ENCODE measurements around the gene EXTL1.

The EXTL1 gene

DNA sequence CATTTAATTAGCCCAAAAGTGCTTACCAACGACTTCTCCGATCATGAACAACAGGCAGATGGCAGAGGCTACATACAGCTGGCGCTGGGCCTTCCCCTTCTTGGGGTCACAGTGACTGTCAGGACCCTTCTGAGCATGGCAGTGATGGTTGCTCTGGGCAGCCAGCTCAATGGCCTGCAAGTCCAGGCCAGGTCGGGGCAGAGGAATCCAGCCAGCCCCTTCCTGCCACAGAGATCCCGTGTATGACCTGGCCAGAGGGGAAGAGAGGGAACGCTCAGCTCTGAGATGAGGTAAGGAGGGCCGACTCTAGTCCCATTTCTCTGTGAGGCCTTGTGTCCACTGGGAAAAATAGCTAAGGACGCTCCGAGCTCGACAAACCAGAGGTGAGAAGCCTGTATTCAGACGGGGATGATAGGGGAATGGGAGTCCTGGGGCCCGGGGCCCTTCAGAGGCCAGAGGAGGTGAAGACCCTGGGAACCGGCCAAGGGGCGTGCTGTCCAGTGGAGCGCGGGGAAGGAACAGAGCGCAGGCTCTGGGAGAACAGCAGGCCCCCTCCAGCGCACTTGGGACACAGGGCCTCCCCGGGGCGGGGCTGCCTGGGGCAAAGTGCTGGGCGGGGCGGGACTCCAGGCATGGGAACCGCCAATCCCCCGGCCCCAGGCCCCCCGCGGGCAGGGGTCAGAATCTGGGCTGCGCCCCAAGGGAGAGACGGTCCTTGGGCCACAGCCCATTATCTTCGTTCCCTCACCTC lies 23.6 kb downstream of the EXTL1 start:
- DNase-seq: no peak

DNA sequence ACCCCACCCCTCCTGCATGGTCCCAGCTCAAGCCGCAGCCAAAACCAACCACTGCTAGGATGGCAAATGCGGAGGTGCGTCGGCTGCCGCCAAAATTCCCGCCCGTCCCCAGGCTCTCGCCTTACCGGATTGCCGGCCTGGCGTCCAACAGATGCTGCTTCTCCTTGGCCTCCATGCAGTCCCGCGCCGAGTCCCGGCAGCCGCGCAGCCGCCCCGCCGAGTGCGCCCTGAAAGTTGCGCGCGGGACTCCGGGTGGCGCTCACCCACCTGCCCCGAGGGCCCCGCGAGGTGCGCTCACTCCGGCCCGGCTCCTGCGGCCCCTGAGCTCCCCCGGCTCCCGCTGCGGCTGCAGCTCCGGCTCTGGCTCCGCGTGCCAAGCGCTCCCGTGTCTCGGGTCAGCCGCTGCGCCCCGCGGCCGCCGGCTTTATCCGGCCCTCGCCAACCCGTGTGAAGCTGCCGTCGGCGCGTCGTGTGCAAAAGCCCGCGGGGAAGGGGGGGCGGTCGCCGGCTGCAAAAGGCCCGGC lies 24.2 kb downstream of the EXTL1 start, which contains the start of gene SLC30A2:
Gene SLC30A2 (minus strand): TSS at position 397 of the 524 bp plus-strand sequence. CDS start 222 bp downstream, at position 175.
- DNase-seq: no peak

DNA sequence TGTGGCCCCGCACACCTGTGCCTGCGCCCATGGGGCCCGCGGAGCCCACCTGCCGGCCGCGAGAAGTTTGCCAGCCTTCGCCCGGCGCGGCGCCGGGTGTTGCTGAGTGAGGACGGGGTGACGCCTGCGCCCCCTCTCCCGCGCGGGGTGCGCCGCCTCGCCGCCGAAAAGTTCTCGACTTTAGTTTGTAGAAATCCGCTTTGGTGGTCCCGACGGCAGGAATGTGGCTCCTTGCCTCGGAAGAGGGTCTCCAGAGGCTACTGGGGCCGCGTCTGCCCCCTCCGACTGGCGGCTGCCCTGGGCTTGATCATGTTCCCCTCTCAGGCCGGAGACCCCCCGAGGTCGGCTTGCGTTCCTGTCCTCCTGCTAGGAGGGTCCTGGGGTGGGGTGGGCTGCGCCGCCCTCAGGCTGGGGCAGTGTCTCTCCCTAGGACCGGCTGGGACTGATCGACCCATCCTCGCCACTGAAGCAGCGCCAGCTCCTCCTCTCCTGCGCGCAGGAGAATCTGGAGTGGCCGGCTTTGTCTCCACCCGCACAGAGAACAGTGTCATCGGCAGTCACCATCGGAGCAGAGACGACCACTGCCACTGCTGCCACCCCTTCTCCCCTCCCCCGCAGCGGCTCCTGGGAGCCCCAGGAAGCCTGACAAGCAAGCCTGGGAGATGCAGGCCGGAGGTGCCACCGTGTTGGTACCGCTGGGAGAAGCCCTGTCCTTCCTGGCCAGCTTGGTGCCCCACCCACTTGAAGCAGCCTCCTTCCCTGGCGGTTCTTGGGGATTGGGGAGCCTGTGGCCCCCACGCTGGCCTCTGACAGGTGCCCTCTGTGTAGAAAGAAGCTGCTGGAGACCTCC lies 24.9 kb downstream of the EXTL1 start:
- no peak for DNase-seq

DNA sequence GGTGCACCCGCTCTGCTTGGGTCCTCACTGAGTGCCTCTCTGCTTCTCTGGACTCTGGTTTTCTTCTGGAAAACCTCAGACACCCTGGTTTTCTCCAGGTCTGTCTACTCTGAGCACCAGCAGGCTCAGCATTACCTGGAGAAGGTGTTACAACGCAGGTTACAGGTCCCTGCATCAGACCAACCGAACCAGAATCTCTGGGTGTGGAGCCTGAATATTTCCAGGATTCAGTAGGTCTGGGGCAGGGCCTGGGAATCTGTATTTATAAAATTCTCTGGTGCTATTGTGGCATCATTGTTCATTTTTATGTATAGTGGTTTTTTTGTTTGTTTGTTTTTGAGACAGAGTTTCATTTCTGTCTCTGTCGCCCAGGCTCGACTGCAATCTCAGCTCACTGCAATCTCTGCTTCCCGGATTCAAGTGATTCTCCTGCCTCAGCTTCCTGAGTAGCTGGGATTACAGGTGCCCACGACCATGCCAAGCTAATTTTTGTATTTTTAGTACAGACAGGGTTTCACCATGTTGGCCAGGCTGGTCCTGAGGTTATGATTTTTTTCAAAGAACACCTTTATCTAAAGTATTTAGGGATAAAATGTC lies 25.8 kb downstream of the EXTL1 start:
- no peak for DNase-seq

DNA sequence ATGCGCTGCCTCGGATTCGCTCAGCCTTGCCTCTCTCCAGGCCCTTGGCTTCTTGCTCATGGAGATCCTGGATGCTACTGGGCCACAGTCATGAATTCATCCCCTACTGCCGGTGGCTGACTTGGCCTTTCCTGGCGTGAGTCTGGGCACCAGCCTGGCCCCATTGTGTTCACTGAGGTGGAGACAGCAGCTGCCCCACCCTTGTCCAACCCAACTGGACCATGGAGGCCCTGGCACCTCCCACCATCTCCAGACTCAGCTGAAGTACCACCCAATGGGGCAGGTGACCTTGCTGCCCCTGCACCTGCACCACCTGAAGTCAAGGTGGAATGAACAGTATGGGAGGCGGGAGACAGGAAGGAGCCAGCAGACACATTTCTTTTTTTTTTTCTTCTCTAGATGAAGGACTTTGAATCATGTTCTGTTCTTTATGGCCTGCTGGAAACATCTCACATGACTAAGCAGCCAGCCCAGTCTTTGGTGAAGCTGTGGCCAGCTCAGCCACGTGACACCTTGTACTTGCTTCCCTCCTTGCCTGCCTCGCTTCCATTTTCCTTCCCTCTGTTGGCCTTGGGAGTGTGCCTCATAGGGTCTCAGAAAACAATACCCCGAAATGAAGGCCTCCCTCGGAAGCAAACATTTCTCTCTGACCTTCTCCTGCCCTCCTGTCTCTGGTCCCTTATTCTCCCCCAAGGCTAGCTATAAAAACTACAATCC lies 28.1 kb downstream of the EXTL1 start:
- DNase-seq: no peak

DNA sequence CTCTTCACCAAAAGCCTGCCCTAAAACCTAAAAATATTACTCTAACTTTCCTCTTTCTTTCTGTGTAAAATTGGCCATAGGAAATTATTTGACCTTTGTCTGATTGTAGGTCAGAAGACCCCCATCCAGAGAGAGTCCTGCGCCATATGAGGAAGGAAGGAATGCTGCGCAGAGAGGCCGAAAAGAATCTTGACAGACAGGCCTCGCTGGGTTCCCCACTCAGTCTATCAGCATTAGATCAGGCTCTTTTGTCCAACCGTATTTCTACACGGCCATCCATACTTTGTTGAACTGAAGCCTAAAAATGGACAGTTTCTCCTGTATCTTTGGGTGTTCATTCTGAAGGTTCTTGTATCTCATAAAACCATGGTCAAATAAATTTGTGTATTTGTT lies 28.7 kb downstream of the EXTL1 start:
- DNase-seq: no peak

DNA sequence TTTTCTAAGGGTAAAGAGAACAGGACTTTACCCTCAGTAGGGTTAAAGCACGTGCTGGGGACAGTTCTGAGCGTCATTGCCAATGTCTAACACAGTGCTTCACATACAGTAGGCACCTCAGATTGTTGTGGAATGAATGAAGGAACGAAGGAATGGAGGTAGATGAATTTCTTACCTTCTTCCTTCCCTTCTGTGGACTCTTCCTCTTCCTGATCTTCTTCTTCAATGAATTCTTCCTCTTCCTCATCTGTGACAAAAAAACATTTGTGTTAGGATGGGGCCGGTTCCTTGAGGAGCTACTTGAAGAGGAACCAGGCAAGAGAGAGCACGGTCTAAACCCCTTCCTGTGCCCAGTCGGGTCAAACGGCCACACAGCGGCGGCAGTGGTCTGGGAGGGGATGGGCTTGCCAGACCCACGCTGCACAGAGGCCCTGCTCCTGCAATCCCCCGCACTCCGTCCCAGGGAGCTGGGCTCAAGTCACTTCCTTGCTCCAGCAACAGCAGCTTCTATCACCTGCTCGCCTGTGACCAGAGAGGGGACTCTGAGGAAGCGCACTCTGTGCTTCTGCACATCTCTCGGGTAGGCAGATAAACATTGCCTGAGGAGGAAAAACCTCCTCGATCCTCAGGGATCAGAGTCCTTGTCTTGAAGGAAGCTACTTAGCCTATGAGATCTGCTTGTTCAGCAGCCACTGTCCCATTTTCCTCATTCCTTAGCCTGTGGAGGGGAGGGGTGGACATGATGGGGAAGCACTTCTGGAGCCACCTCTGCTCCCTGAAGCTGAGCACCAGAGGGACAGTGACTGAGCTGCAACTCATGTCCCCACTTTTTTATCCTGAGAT lies 32.4 kb downstream of the EXTL1 start:
- no peak for DNase-seq

DNA sequence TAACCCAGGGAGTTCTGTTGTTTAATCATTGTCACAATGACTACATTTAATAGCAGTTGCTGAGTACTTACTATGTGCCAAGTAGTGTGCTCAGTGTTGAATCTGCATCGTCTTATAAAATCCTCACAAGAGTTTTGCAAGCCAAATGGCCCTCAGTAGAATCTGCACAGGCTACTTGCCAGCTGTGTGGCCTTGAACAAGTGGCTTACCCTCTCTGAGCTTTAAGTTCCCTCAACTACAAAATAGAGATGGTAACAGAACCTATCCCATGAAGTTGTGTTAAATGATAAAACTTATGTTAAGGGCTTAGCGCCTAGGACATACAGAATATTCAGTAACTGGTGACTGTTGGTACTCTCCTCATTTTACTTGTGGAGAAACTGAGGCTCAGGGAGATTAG lies 33.5 kb downstream of the EXTL1 start:
- no peak for DNase-seq

DNA sequence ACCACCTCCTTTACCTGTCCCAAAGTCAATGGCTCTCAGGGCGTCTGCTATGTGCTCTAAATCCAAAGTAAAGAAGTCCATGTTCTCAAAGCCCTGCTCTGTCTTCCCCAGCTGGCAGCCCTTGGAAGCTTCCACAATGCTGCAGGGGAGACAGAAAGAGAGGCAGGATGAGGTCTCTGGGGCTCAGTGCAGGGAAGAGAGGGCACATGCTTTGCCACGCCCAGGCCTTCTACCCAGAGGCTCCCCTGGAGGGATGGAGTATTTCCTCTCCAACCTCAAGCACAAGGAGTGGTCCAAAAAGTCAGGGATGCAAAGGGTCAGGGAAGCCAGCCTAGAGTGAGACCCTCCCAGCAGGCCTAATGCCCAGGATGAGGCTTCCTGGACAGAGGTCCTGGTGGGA lies 35.6 kb downstream of the EXTL1 start:
- DNase-seq: no peak

DNA sequence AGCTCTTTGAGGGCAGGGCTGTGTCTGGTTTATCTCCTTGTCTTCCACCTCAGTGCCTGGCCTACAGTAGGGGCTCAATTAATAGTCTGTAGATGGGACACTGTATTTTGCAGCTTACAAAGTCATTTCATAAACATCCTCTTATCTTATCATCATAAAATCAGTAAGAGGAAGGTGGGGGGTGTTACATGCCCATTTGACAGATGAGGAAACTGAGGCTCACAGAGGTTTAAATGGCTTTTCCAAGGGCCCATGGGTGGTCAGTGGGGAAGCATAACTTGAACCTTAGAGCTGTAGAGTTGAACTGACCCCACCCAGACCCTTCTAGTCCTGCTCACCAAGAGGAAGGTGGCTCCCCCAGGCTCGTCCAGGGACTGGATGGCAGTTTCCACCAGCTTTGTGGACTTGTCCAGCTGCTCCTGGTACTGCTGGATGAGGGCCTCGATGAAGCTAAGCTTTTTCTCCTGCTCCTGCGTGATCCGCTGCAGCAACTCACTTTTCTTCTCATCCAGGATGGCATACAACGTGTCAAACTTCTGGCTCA lies 36.5 kb downstream of the EXTL1 start:
- no peak for DNase-seq

DNA sequence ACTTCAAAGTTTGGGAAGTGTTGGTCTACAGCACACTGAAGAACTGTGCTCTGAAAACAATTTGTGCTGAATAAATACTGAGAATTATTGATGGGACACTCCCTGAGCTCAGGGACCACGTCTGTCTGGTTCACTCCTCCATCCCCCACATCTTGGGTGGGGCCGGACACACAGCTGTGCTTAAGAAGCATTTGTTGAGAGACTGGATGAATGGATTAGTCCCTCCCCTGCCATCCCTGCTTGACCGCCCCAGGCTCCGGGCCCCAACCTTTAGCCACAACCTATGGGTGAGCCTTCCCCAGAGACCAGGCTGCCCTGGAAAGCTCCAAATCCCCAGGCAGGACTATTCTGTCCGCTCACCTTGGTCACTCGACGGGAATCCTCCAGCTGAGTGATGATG lies 38.3 kb downstream of the EXTL1 start:
- no peak for DNase-seq

DNA sequence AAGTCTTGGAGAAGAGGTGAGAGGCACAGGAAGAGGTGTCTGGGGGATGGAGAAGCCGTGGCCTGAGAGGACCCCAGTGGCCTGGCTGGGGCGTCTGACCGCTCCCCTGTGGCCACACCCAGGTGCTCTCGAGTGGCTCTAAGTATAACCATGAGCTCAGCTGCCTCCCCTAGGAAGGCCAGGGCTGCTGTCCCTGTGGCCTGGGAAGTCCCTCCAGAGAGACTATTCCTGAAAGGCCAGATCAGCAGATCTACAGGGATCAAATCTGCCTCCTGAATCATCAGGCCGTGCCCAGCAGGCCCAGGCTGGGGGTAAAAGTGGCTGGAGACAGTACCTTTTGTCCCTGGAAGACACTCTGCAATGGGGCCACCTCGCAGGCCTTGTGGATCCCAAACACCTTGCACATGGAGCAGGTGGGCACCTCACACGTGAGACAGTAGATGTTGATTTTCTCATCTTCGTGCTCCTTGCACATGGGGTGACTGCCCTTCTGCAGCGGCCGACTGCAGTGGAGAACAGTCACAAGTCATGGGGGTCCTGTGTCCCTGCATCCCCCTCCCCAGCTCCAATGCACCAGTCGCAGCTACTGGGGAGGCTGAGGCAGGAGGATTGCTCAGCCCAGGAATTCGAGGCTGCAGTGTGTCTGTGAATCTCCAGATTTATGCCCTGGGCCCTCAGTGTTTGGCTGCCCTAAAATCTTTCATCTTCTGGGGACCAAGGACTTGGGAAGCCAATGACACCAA lies 39.4 kb downstream of the EXTL1 start:
- DNase-seq: no peak

DNA sequence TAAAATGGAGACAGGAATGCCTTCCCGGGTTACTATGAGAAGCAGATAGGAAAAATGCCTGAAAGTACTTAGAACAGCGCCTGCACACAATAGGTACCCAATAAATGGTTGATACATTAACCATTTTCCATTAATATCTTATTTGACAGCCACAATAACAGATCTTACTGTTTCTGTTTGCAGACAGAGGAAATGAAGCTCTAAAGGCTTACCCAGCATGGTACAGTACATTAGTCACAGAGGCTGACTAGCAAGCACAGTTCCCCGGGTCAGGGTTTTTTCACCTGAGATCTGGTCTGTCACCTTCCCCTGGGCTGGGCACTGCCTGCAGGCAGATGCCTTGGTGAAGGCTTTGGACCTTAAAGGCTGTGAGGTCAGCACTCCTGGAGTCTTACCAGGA lies 43.0 kb downstream of the EXTL1 start:
- DNase-seq: no peak

DNA sequence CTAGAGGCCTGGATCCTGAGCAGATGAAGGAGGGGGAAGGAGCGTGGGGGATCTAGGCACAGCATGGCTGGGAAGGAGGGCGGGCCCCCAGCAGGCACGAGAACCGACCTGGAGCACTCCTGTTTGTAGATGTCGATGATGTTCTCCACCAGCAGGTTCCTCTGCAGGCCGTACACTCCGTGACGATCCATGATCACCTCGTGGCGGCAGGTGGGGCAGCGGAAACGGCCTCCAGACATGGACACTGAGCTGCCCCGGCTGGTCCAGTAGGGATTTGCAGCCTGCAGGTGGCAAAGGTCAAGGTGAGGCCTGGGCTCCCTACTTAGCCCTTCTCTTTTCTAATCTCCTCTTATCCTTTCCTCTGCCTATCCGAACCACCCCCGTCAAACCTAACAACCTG lies 44.6 kb downstream of the EXTL1 start:
- DNase-seq: no peak

DNA sequence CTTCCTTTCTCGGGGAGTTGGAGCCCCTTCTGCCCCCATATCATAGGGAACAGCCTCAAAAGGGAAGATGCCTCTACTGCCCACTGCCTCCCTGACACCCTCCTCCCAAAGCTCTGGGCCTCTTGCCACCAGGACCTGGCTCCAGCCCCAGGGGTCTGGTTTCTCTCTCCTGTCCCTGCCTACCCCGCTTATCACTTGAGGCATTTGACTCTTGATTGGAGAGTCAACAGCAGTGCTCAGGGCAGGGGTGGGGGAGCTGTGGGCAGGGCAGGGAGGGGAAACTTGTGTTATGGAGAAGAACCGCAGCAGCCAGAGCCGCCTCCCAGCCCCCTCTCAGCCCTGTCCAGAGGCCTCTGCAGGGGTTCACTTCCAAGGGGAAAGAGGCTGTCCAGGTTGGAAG lies 45.3 kb downstream of the EXTL1 start:
- DNase-seq: no peak

DNA sequence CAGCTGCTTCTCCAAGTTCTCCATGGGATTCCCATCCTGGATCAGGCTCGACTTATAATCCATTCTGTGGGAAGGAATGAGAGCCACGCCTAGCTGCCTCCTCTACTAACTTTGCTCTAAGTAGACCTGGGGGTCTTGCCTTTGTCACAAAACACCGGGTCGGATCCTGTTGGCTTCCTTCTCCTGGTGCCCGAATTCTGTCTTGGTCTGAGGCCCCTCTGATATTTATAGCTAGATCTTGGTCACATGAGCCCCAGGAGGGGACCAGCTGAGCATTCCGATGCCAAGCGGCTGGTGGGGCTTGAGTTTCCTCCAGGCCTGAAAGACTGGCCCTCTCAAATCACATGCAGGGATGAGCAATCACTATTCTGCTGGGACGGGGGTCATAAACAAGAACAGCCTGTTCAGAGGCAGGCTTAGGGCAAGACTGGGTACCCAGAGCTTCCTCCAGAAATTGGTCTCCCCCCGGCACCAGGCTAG lies 45.9 kb downstream of the EXTL1 start, which contains the start of gene TRIM63:
Gene TRIM63 (minus strand): TSS at position 199 of the 480 bp plus-strand sequence. CDS start 136 bp downstream, at position 63.
- no peak for DNase-seq

DNA sequence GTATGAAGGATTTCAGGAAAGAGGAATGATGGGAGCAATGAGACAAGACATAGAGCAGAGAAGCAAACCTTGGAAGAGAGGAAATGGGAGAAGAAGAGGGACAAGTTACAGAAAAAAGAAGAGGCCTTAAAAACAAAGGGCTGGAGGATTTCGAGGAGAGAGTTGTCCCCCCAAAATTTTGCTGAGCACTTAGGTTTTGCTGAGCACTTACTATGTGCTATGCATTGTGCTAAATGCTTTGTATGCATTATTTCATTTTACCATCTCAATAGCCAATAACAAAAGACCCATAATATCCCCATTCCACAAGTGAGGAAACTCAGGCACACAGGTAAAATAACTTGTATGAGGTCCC lies 48.3 kb downstream of the EXTL1 start:
- no peak for DNase-seq

DNA sequence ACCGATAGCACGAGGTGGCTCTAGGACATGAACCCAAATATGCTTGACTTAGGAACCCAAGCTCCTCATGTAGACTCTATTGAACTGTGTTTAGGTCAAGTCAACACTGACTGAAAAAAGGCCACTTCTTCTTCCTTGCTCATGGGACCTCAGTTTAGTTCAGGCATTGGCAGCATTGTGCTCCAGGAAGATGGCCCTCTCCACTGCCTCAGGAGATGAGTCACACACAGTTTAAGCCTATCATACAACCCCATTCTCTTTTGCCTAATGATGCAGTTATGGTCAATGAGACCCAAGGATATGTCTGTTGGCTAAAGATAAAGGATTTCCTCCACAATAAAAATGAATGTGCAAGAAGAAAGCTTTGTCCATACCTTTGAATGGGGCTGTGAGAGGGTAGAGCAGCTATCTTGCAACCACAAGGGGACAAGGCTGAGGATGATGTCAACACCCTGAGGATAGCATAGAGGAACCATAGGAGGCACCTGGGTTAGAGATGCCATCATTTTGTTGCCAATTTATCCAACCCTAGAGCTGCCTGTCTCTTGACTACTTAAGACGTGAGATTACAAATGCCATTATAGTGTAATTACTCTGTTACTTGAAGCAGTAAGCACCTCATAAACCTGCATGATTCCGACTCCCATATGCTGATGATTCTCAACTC lies 48.9 kb downstream of the EXTL1 start:
- DNase-seq: no peak

DNA sequence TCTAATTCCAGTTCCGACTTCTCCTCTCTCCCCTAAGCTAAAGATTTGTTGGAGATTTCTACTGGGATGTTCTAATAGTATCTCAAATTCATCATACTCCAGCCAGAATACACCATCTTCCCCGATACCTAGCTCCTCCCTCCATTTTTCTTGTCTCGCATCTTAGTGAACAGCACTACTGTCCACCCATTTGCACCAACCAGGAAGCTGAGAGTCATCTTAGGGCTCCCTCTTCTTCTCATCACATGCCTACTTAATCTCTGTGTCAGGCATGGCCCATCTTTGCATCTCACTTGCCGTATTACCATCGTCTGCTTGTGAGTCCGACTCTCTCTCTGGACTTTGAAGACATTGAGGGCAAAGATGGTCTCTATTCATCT lies 49.4 kb downstream of the EXTL1 start:
- no peak for DNase-seq

DNA sequence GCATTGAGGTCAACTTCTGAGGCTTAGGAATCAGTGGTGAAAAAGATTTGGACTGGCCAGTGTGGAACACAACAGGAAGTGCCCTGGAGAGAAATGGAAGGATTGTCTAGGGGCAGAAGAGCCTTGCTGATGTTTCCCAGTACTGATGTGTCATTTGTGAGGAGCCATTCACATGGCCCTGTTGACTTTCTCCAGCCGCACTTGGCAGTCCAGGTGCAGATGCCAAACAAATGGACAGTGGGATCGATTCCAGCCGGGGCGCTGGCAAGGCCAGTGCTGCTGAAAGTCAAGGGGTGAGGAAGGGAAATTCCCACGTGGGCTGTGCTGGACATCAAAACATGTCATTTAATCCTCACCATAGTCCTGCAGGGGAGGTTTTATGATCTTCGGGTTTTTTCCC lies 50.7 kb downstream of the EXTL1 start:
- no peak for DNase-seq

Measured in effector CD8-positive, alpha-beta T cell (primary cell).